CD4-positive, alpha-beta T cell (primary cell): ENCODE data around the gene DNER. TPM values are rescaled to one million over a fixed set of nuclear protein-coding genes. Genes with fewer than 3 reads are reported as not detected.
"Not testable (repeated sequence)": the region's sequence is repeated elsewhere in the genome, so short reads cannot be mapped to it uniquely, and the experiment has no call there.

Source experiments
- ATAC-seq: fragments of 200-7000 bp; cut with Tn5 transposase; one replicate; pipeline ENCODE4 v1.10.0; 2022; ENCODE audit warnings: mild to moderate bottlenecking; ENCODE audit not compliant: poor library complexity
- CTCF ChIA-PET: fragments of 350-600 bp; sonication (Branson Sonifier 250); formaldehyde crosslinking; loops from one replicate; lab custom pipeline; 2021; ENCODE audit warnings: antibody characterized with exemption, inconsistent platforms; lab: Charles Lee
- POLR2A ChIA-PET: fragments of 350-600 bp; sonication (Branson Sonifier 250); formaldehyde crosslinking; loops from one replicate; lab custom pipeline; 2021; ENCODE audit warnings: antibody characterized with exemption, inconsistent platforms; lab: Charles Lee
- DNase-seq, 14 experiments: peaks; one replicate each; pipeline ENCODE4 v3.0.0-alpha.2; 2013 to 2020; ENCODE audit warnings: mixed read lengths in 2 of 14
- H3K27ac ChIP-seq, 2 donors: one replicate each; pipeline versions ENCODE4 v1.5.1 to v1.7.0; 2013; ENCODE audit warnings: low read length in 2 of 2, low read depth in 1 of 2, mild to moderate bottlenecking in 1 of 2
- H3K27me3 ChIP-seq, 2 experiments: 1 replicate in 1 of 2; 2 replicates in 1 of 2; pipeline versions ENCODE4 v1.6.1 to v1.7.0; 2013; ENCODE audit warnings: low read length in 2 of 2, control low read depth in 1 of 2, mild to moderate bottlenecking in 1 of 2, moderate library complexity in 1 of 2; ENCODE audit not compliant: insufficient read depth in 2 of 2, control insufficient read depth in 1 of 2
- H3K36me3 ChIP-seq: one replicate; pipeline ENCODE4 v1.6.1; 2013; ENCODE audit warnings: low read length, control low read depth; ENCODE audit not compliant: insufficient read depth
- H3K4me1 ChIP-seq: one replicate; pipeline ENCODE4 v1.6.1; 2013; ENCODE audit warnings: low read length, control low read depth; ENCODE audit not compliant: insufficient read depth
- H3K4me3 ChIP-seq: one replicate; pipeline ENCODE4 v1.5.1; 2013; ENCODE audit warnings: mild to moderate bottlenecking, low read length, moderate library complexity
- H3K9me3 ChIP-seq, 2 experiments: 1 replicate in 1 of 2; 2 replicates in 1 of 2; pipeline versions ENCODE4 v1.6.1 to v1.7.0; 2013; ENCODE audit warnings: low read length in 2 of 2, mild to moderate bottlenecking in 2 of 2, control low read depth in 1 of 2, moderate library complexity in 1 of 2; ENCODE audit not compliant: control insufficient read depth in 1 of 2, insufficient read depth in 1 of 2
- H3K27ac Mint-ChIP-seq: one replicate; pipeline ENCODE4 v1.8.0; 2020; ENCODE audit warnings: mixed read lengths
- H3K27me3 Mint-ChIP-seq: one replicate; pipeline ENCODE4 v1.8.0; 2021; ENCODE audit warnings: mixed read lengths
- H3K36me3 Mint-ChIP-seq: one replicate; pipeline ENCODE4 v1.8.0; 2021; ENCODE audit warnings: low read depth, mixed read lengths
- H3K4me1 Mint-ChIP-seq: one replicate; pipeline ENCODE4 v1.8.0; 2021; ENCODE audit warnings: low read depth, mixed read lengths
- H3K4me3 Mint-ChIP-seq: one replicate; pipeline ENCODE4 v1.8.0; 2020; ENCODE audit warnings: mild to moderate bottlenecking, mixed read lengths
- H3K9me3 Mint-ChIP-seq: one replicate; pipeline ENCODE4 v1.8.0; 2020; ENCODE audit warnings: mixed read lengths
- intact Hi-C, 2 experiments: fragments of 100-400 bp; cut with DNase I in 1 of 2; cut with micrococcal nuclease in 1 of 2; formaldehyde crosslinking; loops; one replicate each; pipeline versions ENCODE4 v1.15.1 to v1.9.0; 2023 to 2025; cut with DNase I, micrococcal nuclease
- total RNA-seq, 174 experiments: library from RNA in 2 of 174; stranded (reverse) in 2 of 174; gene quantifications; one replicate each; pipeline ENCODE4 v1.2.3 and lab custom pipeline; 2021 to 2026
- TF ChIP-seq, protein P1 (sequence below): fragments of 200-600 bp; IDR thresholded peaks from one replicate; pipeline ENCODE4 v1.8.0; 2022; ENCODE audit warnings: antibody characterized with exemption, mild to moderate bottlenecking

Gene DNER
- total RNA-seq, 2 experiments from 2014 or later: not detected

DNA sequence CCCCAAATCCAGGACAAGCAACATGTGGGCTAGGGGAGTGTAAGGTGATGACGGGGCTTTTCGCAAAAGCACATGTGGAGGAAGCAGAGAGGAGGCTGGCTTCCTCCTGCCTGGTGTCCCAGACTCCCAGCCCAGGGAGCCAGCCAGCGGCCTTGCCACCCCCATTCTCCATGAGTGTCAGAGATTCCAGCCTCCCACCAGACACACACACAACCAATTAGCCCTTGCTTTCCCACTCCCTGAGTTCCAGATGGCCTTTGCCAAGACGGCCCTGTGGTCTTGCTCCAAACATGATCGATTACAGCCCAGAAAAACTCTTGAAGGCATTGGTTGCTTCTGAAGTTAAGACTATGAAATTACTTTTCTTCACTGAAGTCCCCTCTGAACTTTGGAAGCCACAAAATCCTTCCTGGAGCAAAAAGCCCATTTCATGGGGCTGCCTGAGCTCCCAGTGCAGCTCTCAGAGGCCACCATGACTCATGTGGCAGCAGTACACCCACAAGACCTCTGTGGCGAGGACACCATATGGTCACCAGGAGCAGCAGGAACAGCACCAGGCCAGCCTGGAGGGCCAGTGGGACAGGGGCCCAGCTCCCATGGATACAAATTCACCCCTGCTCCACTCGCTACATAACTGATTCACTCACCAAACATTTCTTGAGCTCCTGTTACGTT is 374.1 kb downstream of the DNER start:
- H3K4me1 Mint-ChIP-seq: no peaks in the 10 kb centered on the region
- DNase-seq: no peak
- TF ChIP-seq, protein P1, sequence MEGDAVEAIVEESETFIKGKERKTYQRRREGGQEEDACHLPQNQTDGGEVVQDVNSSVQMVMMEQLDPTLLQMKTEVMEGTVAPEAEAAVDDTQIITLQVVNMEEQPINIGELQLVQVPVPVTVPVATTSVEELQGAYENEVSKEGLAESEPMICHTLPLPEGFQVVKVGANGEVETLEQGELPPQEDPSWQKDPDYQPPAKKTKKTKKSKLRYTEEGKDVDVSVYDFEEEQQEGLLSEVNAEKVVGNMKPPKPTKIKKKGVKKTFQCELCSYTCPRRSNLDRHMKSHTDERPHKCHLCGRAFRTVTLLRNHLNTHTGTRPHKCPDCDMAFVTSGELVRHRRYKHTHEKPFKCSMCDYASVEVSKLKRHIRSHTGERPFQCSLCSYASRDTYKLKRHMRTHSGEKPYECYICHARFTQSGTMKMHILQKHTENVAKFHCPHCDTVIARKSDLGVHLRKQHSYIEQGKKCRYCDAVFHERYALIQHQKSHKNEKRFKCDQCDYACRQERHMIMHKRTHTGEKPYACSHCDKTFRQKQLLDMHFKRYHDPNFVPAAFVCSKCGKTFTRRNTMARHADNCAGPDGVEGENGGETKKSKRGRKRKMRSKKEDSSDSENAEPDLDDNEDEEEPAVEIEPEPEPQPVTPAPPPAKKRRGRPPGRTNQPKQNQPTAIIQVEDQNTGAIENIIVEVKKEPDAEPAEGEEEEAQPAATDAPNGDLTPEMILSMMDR: no peak
- no peak overlapping the region for H3K4me3 Mint-ChIP-seq
- Histone ChIP-seq H3K9me3 (peaks cover 0 to 7% of the 10 kb centered on the region in 2 experiments), H3K27me3 (no peaks in the 10 kb centered on the region), H3K36me3 (no peaks in the 10 kb centered on the region), H3K4me1 (no peaks in the 10 kb centered on the region), H3K4me3 (no peak overlapping the region), H3K27ac (no peak overlapping the region)
- CTCF ChIA-PET: no interaction called here
- POLR2A ChIA-PET: no interaction called here
- H3K9me3 Mint-ChIP-seq: no peaks in the 10 kb centered on the region
- no peak overlapping the region for H3K27ac Mint-ChIP-seq
- intact Hi-C loops: no loop called here
- no peaks in the 10 kb centered on the region for H3K36me3 Mint-ChIP-seq
- no peak for ATAC-seq
- H3K27me3 Mint-ChIP-seq: no peaks in the 10 kb centered on the region

DNA sequence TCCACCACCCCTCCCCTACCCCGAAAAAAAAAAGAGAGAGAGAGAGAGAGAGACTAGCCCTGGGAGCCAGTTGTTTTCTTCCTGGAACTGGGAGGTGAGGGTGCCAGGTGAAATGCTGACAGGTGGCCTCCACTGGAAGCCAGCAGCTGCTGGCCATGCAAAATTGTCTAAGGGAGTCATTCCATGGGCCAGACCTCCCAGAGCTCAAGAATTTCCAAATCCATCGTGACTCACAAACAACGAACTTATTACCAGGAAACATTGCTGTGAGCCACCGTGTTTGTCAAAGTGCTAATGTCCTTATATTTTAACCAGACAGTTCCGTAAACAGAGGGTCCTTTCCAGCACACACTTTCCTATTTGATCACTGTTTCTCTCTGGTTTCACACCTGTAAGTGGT is 374.7 kb downstream of the DNER start:
- Histone ChIP-seq H3K36me3 (no peaks in the 10 kb centered on the region), H3K4me3 (no peak overlapping the region), H3K27me3 (no peaks in the 10 kb centered on the region), H3K27ac (no peak overlapping the region), H3K9me3 (peaks cover 0 to 7% of the 10 kb centered on the region in 2 experiments), H3K4me1 (no peaks in the 10 kb centered on the region)
- Mint-ChIP-seq H3K27ac (no peak overlapping the region), H3K9me3 (no peaks in the 10 kb centered on the region), H3K36me3 (no peaks in the 10 kb centered on the region), H3K4me3 (no peak overlapping the region), H3K27me3 (no peaks in the 10 kb centered on the region), H3K4me1 (no peaks in the 10 kb centered on the region)
- ChIA-PET CTCF (no interaction called here), POLR2A (no interaction called here)
- DNase-seq (no peak), ATAC-seq (no peak)
- intact Hi-C loops: no loop called here
- TF ChIP-seq, protein P1: no peak

DNA sequence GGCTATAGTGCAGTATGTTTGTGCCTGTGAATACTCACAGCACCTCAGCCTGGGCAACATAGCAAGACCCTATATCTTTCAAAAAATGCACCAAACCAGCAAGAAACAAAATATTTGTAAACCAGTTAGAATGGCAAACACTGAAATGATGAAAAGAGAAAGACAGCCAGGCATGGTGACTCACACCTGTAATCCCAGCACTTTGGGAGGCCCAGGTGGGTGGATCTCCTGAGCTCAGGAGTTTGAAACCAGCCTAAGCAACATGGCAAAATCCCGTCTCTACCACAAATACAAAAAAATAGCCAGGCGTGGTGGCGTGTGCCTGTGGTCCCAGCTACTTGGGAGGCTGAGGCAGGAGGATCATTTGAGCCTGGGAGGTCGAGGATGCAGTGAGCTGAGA is 375.2 kb downstream of the DNER start:
- H3K27me3 ChIP-seq, H3K36me3 Mint-ChIP-seq, H3K36me3 ChIP-seq, intact Hi-C loops, DNase-seq, CTCF ChIA-PET, H3K4me1 Mint-ChIP-seq, H3K4me3 ChIP-seq, H3K27ac Mint-ChIP-seq, H3K9me3 Mint-ChIP-seq, POLR2A ChIA-PET, ATAC-seq, H3K27ac ChIP-seq, H3K9me3 ChIP-seq, H3K4me1 ChIP-seq, H3K27me3 Mint-ChIP-seq, H3K4me3 Mint-ChIP-seq: not testable (repeated sequence)

DNA sequence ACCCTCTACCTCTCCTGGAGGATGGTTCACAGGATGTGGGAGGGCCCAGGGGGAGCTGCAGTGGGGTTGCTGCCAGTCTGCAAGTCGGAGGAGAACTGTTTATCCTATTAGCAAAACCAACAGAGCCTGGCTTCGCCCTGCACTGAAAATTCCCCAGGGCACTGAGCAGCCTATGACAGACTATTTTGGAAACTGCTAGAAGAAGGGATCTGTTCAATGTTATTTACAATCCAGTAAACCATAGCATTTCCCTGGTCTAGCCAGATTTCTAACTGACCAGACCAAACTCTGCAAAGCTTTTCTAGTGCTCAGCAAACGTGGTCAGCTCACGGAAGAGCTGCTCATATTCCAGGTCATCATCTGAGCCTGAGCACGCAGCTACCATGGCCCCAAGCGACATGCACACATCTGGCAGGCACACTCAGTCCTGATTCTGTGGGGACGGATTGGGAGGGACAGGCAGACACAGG is 378.4 kb downstream of the DNER start:
- Histone ChIP-seq H3K4me3 (no peak overlapping the region), H3K36me3 (no peaks in the 10 kb centered on the region), H3K9me3 (peaks cover 0 to 7% of the 10 kb centered on the region in 2 experiments), H3K27me3 (no peaks in the 10 kb centered on the region), H3K4me1 (no peaks in the 10 kb centered on the region), H3K27ac (no peak overlapping the region)
- ChIA-PET POLR2A (no interaction called here), CTCF (no interaction called here)
- Mint-ChIP-seq H3K4me1 (no peaks in the 10 kb centered on the region), H3K36me3 (no peaks in the 10 kb centered on the region), H3K4me3 (no peak overlapping the region), H3K27me3 (peaks cover 5% of the 10 kb centered on the region), H3K27ac (no peak overlapping the region), H3K9me3 (no peaks in the 10 kb centered on the region)
- DNase-seq (no peak), ATAC-seq (no peak)
- TF ChIP-seq, protein P1: no peak
- intact Hi-C loops: no loop called here
